Brain microvascular endothelial cell (primary cell): ENCODE results near the gene PCED1B.

Source experiments
- DNase-seq: peaks from one replicate; pipeline ENCODE4 v3.0.0-alpha.2; 2020
- H3K27ac ChIP-seq: fragments of 250-450 bp; sonication (Bioruptor Pico); 2 replicates; pipeline ENCODE4 v1.5.1; 2020; ENCODE audit warnings: mild to moderate bottlenecking, moderate library complexity
- H3K27me3 ChIP-seq: fragments of 250-450 bp; sonication (Bioruptor Pico); replicated peaks from 2 replicates; pipeline ENCODE4 v1.5.1; 2020; ENCODE audit warnings: mild to moderate bottlenecking
- H3K36me3 ChIP-seq: fragments of 250-450 bp; sonication (Bioruptor Pico); replicated peaks from 2 replicates; pipeline ENCODE4 v1.5.1; 2020; ENCODE audit warnings: mild to moderate bottlenecking
- H3K4me3 ChIP-seq: 2 replicates; pipeline ENCODE4 v1.5.1; 2011; ENCODE audit warnings: low read depth, mild to moderate bottlenecking, control low read depth, low read length, moderate library complexity
- in situ Hi-C: cut with HindIII; loops from 2 replicates; pipeline ENCODE4 v1.10.0; 2017; ENCODE audit warnings: low sequenced_read_pairs, low pct_ligation_motif_present
- TF ChIP-seq, protein P1 (sequence below): IDR thresholded peaks from 2 replicates; pipeline ENCODE4 v1.5.1; 2011; ENCODE audit warnings: low read depth, mild to moderate bottlenecking, moderate library complexity, low read length, control low read depth, inconsistent platforms; ENCODE audit errors: missing control alignments

Gene PCED1B

DNA sequence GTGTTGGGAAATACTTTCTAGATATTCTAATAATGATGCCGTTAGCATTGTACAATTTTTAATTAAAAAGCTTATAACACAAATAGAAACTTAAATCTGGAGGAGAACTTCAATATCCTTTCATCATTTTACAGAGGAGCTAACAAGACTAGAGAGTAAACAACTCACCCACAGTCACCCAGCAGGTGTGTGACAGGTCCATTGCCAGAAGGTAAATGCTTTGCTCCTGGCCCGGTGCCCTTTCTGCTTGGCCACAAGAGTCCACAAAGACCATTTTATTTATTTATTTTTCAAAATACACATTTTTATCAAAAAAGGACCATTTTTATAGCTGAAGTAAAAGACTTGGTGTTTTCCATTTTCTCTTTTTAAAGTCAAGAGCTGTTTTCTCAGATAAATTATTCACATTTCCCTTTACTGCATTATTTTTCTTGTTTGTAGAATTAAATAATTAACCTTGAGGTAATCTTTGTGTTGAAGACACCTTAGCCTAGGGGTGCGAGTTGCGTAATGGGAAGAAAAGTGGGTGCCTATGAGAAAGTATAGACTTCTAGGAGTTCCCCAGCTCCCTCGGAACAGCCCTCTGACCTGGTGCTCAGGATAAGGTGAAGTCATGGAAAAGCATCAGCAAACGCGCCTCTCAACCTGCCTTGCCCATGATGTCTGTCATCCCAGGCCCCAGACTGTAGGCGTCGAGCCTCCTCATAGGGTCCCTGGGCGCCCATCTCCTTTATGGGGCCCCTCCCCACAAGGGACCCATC is 26.7 kb downstream of the PCED1B start:
- no peak for DNase-seq
- no peaks in the 10 kb centered on the region for H3K36me3 ChIP-seq
- no peak overlapping the region for H3K4me3 ChIP-seq
- H3K27ac ChIP-seq: no peak overlapping the region
- TF ChIP-seq, protein P1, sequence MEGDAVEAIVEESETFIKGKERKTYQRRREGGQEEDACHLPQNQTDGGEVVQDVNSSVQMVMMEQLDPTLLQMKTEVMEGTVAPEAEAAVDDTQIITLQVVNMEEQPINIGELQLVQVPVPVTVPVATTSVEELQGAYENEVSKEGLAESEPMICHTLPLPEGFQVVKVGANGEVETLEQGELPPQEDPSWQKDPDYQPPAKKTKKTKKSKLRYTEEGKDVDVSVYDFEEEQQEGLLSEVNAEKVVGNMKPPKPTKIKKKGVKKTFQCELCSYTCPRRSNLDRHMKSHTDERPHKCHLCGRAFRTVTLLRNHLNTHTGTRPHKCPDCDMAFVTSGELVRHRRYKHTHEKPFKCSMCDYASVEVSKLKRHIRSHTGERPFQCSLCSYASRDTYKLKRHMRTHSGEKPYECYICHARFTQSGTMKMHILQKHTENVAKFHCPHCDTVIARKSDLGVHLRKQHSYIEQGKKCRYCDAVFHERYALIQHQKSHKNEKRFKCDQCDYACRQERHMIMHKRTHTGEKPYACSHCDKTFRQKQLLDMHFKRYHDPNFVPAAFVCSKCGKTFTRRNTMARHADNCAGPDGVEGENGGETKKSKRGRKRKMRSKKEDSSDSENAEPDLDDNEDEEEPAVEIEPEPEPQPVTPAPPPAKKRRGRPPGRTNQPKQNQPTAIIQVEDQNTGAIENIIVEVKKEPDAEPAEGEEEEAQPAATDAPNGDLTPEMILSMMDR: no peak
- no peaks in the 10 kb centered on the region for H3K27me3 ChIP-seq
- in situ Hi-C loops: no loop called here

DNA sequence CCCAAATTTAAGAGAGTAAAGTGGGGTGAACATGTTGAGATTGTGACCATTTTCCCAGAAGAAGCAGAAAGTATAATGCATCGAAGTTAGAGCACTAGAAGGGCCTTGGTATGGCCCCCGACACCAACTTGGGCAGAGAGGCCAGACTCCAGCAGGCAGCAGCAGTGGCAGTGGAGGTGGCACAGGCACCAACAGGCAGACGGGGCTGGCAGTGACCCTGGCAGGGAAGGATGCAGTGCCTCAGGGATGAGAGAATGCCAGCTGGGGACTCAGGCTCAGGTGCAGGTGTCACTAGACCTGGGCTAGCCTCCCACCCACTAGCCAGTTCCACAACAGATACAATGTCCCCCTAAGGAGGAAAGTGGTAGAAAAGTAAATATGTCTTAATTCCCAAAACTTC is 28.0 kb downstream of the PCED1B start:
- Histone ChIP-seq H3K4me3 (no peak overlapping the region), H3K27ac (no peak overlapping the region), H3K27me3 (no peaks in the 10 kb centered on the region), H3K36me3 (no peaks in the 10 kb centered on the region)
- in situ Hi-C loops: no loop called here
- DNase-seq: no peak
- TF ChIP-seq, protein P1: no peak

DNA sequence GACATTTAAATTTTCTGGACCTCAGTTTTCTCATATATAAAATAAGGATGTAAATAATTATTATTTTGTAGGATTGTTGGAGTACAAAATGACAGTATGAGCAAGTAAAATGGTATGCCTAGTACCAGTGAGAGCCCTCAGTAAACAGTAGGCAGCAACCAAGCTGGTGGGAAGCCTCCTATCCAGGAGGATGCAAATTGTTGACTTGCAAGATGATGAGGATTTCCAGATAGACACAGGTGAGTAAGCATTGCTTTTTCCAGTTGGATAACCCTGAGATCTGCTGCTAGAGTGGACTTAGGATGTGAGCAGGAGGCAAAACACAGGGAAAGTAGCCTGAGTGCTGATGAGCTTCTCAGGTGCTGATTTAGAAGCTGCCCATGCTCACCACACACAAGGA is 28.5 kb downstream of the PCED1B start:
- in situ Hi-C loops: no loop called here
- DNase-seq: no peak

DNA sequence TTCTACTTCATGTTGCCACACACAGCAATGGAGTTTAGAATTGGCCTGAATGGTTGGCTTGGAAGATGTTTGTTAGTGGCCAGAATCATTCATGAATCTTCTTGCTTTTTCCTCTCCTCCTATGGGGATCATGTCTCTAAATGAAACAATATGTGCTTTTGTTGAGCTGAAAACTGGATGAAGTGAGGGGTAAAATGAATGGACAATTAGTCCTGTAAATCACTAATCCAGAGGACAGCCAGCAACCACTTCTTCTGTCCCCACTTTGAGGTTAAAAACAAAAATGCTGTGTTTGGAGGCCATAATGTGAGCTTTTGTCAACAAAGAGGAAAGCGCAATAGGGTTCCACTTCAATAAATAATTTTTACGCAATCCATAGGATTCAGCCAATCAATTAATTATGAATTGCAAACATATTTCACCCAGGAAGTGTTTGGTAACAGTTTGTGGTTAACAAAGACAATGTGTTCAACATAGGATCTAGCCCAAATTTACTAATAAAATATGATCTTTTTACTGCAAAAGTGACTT is 30.7 kb downstream of the PCED1B start:
- H3K27me3 ChIP-seq: no peaks in the 10 kb centered on the region
- no peaks in the 10 kb centered on the region for H3K36me3 ChIP-seq
- no peak for DNase-seq
- TF ChIP-seq, protein P1: no peak
- no peak overlapping the region for H3K27ac ChIP-seq
- in situ Hi-C loops: no loop called here
- no peak overlapping the region for H3K4me3 ChIP-seq

More for the DNA sequence above, 28.5 kb downstream of the PCED1B start:
- H3K27ac ChIP-seq: no peak overlapping the region
- TF ChIP-seq, protein P1: no peak
- no peak overlapping the region for H3K4me3 ChIP-seq
- no peaks in the 10 kb centered on the region for H3K27me3 ChIP-seq
- no peaks in the 10 kb centered on the region for H3K36me3 ChIP-seq

DNA sequence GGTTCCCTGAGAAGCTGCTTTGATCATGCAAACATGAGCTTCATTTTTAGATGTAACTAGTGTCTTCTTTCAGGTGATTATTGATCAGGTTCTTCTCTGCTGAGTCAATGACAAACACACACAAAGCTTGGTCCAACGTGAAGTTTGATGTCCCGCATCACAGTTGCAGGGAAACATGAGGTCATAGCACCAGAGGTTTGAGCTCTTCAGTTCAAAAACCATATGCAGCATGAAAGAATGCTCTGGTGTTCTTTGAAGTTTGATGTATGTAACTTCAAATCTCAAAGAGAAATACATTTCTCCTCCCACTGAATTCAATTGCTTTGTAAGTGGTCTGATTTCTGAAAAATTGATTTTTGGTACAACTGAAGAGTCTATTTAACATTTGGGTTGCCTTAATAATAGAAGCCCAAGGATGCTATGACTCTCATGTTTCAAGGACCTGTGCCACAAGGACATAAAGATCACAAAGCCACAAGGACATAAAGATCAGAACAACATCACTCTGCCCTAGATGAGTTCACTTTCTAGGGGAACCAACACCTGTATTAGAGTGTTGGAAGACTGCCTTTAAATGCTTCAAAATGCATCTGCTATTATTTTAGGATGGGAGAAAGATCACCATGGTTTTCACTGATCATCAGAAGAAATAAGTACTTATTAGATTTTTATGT is 31.4 kb downstream of the PCED1B start:
- H3K27ac ChIP-seq: no peak overlapping the region
- DNase-seq: no peak
- H3K4me3 ChIP-seq: no peak overlapping the region
- TF ChIP-seq, protein P1: no peak
- in situ Hi-C loops: no loop called here
- H3K27me3 ChIP-seq: no peaks in the 10 kb centered on the region
- no peaks in the 10 kb centered on the region for H3K36me3 ChIP-seq
